DOHH2 (cell line): ENCODE measurements around the gene GDPD4.

Experiments used
- EZH2phosphoT487 ChIP-seq: fragments of 200-600 bp; sonication (generic); IDR thresholded peaks from 2 replicates; pipeline ENCODE4 v1.6.1; 2017; ENCODE audit warnings: borderline replicate concordance, mild to moderate bottlenecking, antibody characterized with exemption, low read length, moderate library complexity, mixed read lengths
- TF ChIP-seq, protein P1 (sequence below): fragments of 200-600 bp; sonication (generic); IDR thresholded peaks from one replicate; pipeline ENCODE4 v1.5.1; 2014; ENCODE audit warnings: antibody characterized with exemption, mild to moderate bottlenecking, low read depth, low read length; ENCODE audit not compliant: poor library complexity, severe bottlenecking

DNA sequence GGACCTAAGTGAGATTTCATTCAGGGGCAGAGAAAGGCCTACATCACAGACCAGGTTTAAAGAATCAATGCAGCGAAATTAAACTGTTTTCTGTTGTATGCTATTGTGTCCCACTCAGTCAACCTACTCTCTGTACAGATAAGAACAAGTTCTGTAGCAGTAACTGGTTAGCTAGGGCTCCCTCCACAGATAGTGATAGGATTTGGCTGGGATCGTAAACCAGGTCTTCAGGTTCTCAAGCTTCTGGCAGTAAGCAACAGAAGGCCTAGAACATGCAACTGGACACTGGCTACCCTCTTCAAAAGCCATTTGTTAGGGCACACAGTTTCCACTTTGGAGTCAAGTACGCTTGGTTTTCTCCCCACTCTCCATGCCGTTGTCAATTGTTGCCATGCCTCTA lies 69.2 kb downstream of the GDPD4 start:
- TF ChIP-seq, protein P1, sequence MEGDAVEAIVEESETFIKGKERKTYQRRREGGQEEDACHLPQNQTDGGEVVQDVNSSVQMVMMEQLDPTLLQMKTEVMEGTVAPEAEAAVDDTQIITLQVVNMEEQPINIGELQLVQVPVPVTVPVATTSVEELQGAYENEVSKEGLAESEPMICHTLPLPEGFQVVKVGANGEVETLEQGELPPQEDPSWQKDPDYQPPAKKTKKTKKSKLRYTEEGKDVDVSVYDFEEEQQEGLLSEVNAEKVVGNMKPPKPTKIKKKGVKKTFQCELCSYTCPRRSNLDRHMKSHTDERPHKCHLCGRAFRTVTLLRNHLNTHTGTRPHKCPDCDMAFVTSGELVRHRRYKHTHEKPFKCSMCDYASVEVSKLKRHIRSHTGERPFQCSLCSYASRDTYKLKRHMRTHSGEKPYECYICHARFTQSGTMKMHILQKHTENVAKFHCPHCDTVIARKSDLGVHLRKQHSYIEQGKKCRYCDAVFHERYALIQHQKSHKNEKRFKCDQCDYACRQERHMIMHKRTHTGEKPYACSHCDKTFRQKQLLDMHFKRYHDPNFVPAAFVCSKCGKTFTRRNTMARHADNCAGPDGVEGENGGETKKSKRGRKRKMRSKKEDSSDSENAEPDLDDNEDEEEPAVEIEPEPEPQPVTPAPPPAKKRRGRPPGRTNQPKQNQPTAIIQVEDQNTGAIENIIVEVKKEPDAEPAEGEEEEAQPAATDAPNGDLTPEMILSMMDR: no peak
- TF ChIP-seq EZH2phosphoT487: no peak
